AG09319 (cell line): Measurements from ENCODE around the gene NDP.
"Not testable (repeated sequence)": the region's sequence is repeated elsewhere in the genome, so short reads cannot be mapped to it uniquely, and the experiment has no call there.

ENCODE experiments used
- DNase-seq: peaks from one replicate; pipeline ENCODE4 v3.0.0-alpha.2; 2010; ENCODE audit warnings: low read depth; ENCODE audit errors: extremely low read depth
- TF ChIP-seq, protein P1 (sequence below): IDR thresholded peaks from 2 replicates; pipeline ENCODE4 v1.5.1; 2011; ENCODE audit warnings: low read depth, mild to moderate bottlenecking, inconsistent platforms, low read length, moderate library complexity

NDP gene

DNA sequence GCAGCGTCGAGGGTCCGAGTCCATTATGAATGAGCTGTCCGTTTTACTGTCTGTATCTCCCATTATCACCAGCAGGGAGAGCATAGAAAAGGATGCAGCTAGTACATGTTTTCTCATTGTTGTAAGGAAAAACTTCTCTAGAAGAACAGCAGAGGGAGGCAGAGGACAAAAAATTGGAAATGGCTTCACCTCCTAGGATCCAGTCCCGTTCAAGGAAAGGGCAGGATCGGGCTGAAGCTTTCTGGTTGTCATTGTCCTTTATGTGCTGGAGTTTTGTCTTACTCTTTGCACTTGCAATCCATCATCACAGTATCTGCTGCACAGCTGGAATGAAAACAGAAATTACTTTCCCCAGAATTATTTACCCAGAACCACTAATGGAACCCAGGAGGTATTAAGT lies 14.7 kb downstream of the NDP start:
- TF ChIP-seq, protein P1, sequence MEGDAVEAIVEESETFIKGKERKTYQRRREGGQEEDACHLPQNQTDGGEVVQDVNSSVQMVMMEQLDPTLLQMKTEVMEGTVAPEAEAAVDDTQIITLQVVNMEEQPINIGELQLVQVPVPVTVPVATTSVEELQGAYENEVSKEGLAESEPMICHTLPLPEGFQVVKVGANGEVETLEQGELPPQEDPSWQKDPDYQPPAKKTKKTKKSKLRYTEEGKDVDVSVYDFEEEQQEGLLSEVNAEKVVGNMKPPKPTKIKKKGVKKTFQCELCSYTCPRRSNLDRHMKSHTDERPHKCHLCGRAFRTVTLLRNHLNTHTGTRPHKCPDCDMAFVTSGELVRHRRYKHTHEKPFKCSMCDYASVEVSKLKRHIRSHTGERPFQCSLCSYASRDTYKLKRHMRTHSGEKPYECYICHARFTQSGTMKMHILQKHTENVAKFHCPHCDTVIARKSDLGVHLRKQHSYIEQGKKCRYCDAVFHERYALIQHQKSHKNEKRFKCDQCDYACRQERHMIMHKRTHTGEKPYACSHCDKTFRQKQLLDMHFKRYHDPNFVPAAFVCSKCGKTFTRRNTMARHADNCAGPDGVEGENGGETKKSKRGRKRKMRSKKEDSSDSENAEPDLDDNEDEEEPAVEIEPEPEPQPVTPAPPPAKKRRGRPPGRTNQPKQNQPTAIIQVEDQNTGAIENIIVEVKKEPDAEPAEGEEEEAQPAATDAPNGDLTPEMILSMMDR, result peak; percentile 79
- peak; percentile 72 for DNase-seq

DNA sequence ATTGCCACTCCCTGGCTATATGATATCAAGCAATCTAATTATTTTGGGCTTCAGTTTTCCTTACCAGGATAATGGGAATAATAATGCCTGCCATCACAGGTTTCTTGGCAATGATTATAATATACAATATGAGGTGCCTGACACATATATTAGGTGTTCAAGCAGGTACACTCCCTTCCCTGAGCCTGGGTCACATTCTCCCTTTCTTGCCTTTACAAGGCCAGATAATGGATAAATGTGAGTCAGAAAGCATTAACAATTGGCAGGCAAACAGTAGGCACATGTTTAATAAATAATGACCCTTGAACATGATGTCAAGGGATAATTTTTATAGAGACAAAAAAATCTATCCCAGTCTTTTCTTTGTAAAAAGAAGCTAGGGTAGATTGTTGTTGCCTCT lies 17.2 kb downstream of the NDP start:
- TF ChIP-seq, protein P1, result no peak
- no peak for DNase-seq

DNA sequence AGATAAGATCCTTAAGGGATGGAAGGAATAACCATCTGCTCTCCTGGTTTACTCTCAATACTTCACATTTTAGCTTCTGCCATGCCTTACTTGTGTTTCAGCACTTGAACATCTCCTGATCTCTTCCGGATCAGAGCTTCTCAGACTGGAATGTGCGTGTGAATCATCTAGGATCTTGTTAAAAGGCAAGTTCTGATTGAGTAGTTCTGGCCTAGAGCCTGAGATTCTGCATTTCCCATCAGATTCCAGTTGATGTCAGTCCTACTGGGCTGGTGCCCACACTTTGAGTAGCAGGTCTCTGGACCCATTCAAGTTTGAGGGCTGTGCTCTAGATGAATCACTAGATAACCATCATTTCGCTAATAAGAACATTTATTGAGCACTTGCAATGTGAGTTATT lies 20.0 kb downstream of the NDP start:
- no peak for DNase-seq
- TF ChIP-seq, protein P1, result no peak

DNA sequence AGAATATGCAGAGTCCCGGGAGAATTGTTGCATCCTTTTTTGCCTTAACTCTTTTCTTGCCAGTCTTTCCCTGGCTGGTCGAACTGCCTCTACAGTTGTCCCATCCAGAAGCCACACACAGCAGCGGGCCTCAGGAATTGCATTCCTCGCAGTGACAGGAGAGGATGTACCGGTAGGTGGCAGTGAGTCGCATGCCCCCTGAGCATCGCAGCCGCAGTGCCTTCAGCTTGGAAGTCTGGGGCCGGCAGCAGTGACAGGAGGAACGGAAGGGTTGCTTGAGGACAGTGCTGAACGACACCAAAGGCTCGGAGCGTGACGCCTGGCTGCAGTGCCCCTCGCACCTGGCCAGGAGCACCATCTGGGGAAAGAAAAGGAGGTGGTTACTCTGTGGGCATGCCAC lies 23.5 kb downstream of the NDP start:
- DNase-seq, result no peak
- TF ChIP-seq, protein P1, result peak; percentile 33

DNA sequence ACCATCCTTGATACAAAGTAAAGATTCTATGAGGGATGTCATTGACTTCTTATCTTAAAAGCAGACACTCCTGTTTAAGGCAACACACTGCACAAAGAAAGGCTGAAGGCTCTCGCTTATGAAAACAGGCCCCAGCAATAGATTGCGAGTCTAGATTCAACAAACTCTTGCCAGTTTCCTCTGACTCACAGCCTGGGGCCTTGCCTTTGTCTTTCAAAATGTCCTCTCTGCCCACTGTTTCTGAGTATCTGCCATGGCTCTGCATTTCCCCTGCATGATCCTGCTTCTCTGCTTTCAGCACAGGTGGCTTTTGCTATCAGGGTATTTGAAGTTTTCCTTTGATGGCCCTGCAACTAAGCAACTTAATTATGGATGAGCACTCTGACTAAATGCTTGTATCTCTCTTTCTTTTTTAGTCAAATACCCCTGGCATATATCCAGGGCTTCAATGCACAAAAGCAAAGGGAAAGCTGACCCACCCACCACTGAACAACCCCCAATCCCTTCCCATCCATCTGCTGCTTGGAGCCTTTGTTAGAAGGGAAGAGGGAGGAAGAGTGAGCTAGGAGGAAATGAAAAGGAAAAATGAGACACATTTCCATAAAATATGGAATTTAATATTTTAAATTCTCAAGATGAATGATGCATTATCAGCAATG lies 32.2 kb downstream of the NDP start:
- TF ChIP-seq, protein P1, result no peak
- DNase-seq, result no peak

DNA sequence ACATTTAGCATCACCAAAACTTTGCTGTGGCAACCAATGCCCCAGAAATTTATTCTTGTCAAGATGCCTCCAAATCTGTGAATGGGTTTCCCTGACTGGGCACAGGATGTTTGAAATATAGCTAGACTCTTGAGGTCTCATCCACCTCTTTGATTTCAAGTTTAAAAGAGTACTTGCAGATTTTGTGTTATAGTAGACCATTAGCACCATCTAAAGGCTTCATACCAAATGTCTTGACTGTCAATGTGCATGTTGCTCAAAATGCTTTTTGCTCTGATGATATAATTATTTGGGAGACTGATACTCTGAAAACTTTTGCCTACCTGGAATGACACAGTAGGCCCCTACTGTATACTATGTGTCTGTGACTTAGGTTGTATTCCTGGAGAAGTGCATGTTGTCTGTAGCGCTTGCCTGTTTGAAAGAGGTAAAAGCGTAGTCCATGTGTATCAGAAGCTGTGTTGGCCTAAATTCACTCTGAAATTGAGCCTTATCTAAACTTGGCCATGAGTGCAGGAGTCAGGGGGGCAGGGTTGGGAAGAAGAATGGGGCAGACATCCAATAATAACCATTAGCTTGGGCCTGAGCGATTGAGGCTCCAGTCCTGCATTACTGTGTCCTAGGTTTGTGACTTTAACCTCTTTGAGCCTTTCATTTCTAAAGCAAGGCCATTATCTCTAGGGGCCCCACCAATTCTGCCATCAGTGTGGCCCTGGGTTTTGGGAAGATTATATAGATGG lies 33.8 kb downstream of the NDP start:
- DNase-seq, result no peak
- TF ChIP-seq, protein P1, result no peak

DNA sequence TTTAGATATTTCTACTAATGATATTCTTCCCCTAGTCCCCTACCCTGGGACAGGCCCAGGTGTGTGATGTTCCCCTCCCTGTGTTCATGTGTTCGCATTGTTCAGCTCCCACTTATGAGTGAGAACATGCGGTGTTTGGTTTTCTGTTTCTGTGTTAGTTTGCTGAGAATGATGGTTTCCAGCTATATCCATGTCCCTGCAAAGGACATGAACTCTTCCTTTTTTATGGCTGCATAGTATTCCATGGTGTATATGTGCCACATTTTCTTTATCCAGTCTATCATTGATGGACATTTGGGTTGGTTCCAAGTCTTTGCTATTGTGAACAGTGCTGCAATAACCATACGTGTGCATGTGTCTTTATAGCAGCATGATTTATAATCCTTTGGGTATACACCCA lies 51.2 kb downstream of the NDP start:
- not testable (repeated sequence) for DNase-seq

DNA sequence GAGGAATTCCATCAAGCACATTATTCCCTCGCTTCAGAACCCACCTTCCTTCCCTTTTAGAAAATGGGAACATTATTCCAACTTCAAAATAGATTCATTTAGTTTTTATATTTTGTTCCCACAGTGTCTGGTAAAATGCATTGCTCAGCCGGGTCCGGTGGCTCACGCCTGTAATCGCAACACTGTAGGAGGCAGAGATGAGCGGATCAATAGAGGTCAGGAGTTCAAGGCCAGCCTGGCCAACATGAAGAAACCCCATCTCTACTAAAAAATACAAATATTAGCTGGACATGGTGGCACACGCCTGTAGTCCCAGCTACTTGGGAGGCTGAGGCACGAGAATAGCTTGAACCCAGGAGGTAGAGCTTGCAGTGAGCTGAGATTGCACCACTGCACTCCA lies 62.4 kb downstream of the NDP start:
- DNase-seq, result not testable (repeated sequence)
